Stimulated activated CD4-positive, alpha-beta T cell treated with anti-CD3 and anti-CD28 coated beads, Interleukin-12 subunit alpha, Interleukin-12 subunit beta, amount 100 ng/mL, for 24 hours (primary cell): ENCODE results near the gene SDC4.

Experiments used
- DNase-seq, 2 experiments: peaks; one replicate each; pipeline ENCODE4 v3.0.0-alpha.2; 2020; ENCODE audit warnings: low read depth in 2 of 2

SDC4 gene

GRCh38 chr20:45343532-45344167 is 4.6 kb downstream of the SDC4 start:
- no peak for DNase-seq

- no peak for DNase-seq
Measured at GRCh38 chr20:45342855-45343531, 5.2 kb downstream of the SDC4 start.

GRCh38 chr20:45341939-45342854 is 6.0 kb downstream of the SDC4 start:
- no peak for DNase-seq

- no peak for DNase-seq
Measured at GRCh38 chr20:45341579-45341938, 6.7 kb downstream of the SDC4 start.

GRCh38 chr20:45340951-45341350 is 7.3 kb downstream of the SDC4 start:
- DNase-seq, result no peak

- DNase-seq, result no peak
Measured at GRCh38 chr20:45340236-45340847, 7.9 kb downstream of the SDC4 start.

- DNase-seq, result no peak
Measured at GRCh38 chr20:45339799-45340198, 8.4 kb downstream of the SDC4 start.

- no peak for DNase-seq
Measured at GRCh38 chr20:45339084-45339483, 9.1 kb downstream of the SDC4 start.

GRCh38 chr20:45338121-45339030 is 9.8 kb downstream of the SDC4 start:
- no peak for DNase-seq

GRCh38 chr20:45337367-45338120 is 10.7 kb downstream of the SDC4 start:
- no peak for DNase-seq

GRCh38 chr20:45336530-45337366 is 11.5 kb downstream of the SDC4 start:
- no peak for DNase-seq

- no peak for DNase-seq
Measured at GRCh38 chr20:45330476-45330875, 17.7 kb downstream of the SDC4 start.

- DNase-seq, result no peak
Measured at GRCh38 chr20:45329497-45330319, 18.5 kb downstream of the SDC4 start.

- DNase-seq, result no peak
Measured at GRCh38 chr20:45328451-45328850, 19.8 kb downstream of the SDC4 start.

- DNase-seq, result no peak
Measured at GRCh38 chr20:45325371-45325770, 22.9 kb downstream of the SDC4 start.

- no peak for DNase-seq
Measured at GRCh38 chr20:45323731-45324130, 24.5 kb downstream of the SDC4 start.

GRCh38 chr20:45322952-45323383 is 25.3 kb downstream of the SDC4 start:
- DNase-seq, result no peak

- DNase-seq, result no peak
Measured at GRCh38 chr20:45320948-45321595, 27.2 kb downstream of the SDC4 start.
